ENCODE data around the gene ANO10. TPM values are rescaled to one million over a fixed set of nuclear protein-coding genes. Genes with fewer than 3 reads are reported as not detected.
A peak's percentile ranks its signal among the peaks of the same experiment; 100 is the strongest.

Gene ANO10
- total RNA-seq, 1 donor from 2014 or later, result 6.0 TPM

- peaks cover 4% of the 10 kb centered on the region for H3K4me1 Mint-ChIP-seq
- intact Hi-C loops (cut with micrococcal nuclease), result no loop called here
- no peaks in the 10 kb centered on the region for H3K9me3 Mint-ChIP-seq
Measured at GRCh38 chr3:43451670-43452254, 170.0 kb downstream of the ANO10 start.

GRCh38 chr3:43448098-43448497, 173.7 kb downstream of the ANO10 start:
- no peak overlapping the region for H3K27ac Mint-ChIP-seq
- intact Hi-C loops (cut with micrococcal nuclease), result no loop called here

More at GRCh38 chr3:43451670-43452254, 170.0 kb downstream of the ANO10 start:
- Mint-ChIP-seq H3K27me3 (no peaks in the 10 kb centered on the region), H3K27ac (no peak overlapping the region), H3K36me3 (ENCODE audit: low read depth) (no peaks in the 10 kb centered on the region), H3K4me3 (no peak overlapping the region)
- DNase-seq, result no peak

GRCh38 chr3:43445820-43446219, 176.0 kb downstream of the ANO10 start:
- no peak for DNase-seq
- peaks cover 4% of the 10 kb centered on the region for H3K4me1 Mint-ChIP-seq
- H3K4me3 Mint-ChIP-seq, result no peak overlapping the region
- no peaks in the 10 kb centered on the region for H3K36me3 Mint-ChIP-seq (ENCODE audit: low read depth)
- H3K27ac Mint-ChIP-seq, result no peak overlapping the region
- H3K27me3 Mint-ChIP-seq, result no peaks in the 10 kb centered on the region
- peaks cover under 1% of the 10 kb centered on the region for H3K9me3 Mint-ChIP-seq
- intact Hi-C loops (cut with micrococcal nuclease), result no loop called here

More at GRCh38 chr3:43448098-43448497, 173.7 kb downstream of the ANO10 start:
- Mint-ChIP-seq H3K36me3 (ENCODE audit: low read depth) (no peaks in the 10 kb centered on the region), H3K27me3 (no peaks in the 10 kb centered on the region), H3K9me3 (no peaks in the 10 kb centered on the region), H3K4me3 (no peak overlapping the region), H3K4me1 (peaks cover 4% of the 10 kb centered on the region)
- DNase-seq, result no peak

- no peaks in the 10 kb centered on the region for H3K27me3 Mint-ChIP-seq
- peaks cover 3% of the 10 kb centered on the region for H3K9me3 Mint-ChIP-seq
- H3K4me1 Mint-ChIP-seq, result peaks cover 2% of the 10 kb centered on the region
- H3K27ac Mint-ChIP-seq, result no peak overlapping the region
- DNase-seq, result no peak
- H3K36me3 Mint-ChIP-seq (ENCODE audit: low read depth), result no peaks in the 10 kb centered on the region
- intact Hi-C loops (cut with micrococcal nuclease), result no loop called here
- no peak overlapping the region for H3K4me3 Mint-ChIP-seq
Measured at GRCh38 chr3:43442872-43443395, 178.9 kb downstream of the ANO10 start.

- Mint-ChIP-seq H3K27ac (no peak overlapping the region), H3K36me3 (ENCODE audit: low read depth) (no peaks in the 10 kb centered on the region), H3K27me3 (no peaks in the 10 kb centered on the region), H3K9me3 (peaks cover 3% of the 10 kb centered on the region), H3K4me1 (peaks cover 2% of the 10 kb centered on the region), H3K4me3 (no peak overlapping the region)
- intact Hi-C loops (cut with micrococcal nuclease), result no loop called here
- no peak for DNase-seq
Measured at GRCh38 chr3:43436507-43437140, 185.2 kb downstream of the ANO10 start.

- H3K36me3 Mint-ChIP-seq (ENCODE audit: low read depth), result no peaks in the 10 kb centered on the region
- H3K4me3 Mint-ChIP-seq, result no peak overlapping the region
- no peak overlapping the region for H3K27ac Mint-ChIP-seq
- intact Hi-C loops (cut with micrococcal nuclease), result no loop called here
- peaks cover 2% of the 10 kb centered on the region for H3K4me1 Mint-ChIP-seq
- H3K27me3 Mint-ChIP-seq, result no peaks in the 10 kb centered on the region
- peaks cover 2% of the 10 kb centered on the region for H3K9me3 Mint-ChIP-seq
- no peak for DNase-seq
Measured at GRCh38 chr3:43435706-43436105, 186.1 kb downstream of the ANO10 start.

- intact Hi-C loops (cut with micrococcal nuclease), result no loop called here
- DNase-seq, result no peak
- Mint-ChIP-seq H3K27ac (no peak overlapping the region), H3K9me3 (no peaks in the 10 kb centered on the region), H3K36me3 (ENCODE audit: low read depth) (no peaks in the 10 kb centered on the region), H3K4me3 (no peak overlapping the region), H3K4me1 (no peaks in the 10 kb centered on the region), H3K27me3 (no peaks in the 10 kb centered on the region)
Measured at GRCh38 chr3:43434431-43434830, 187.4 kb downstream of the ANO10 start.

- intact Hi-C loops (cut with micrococcal nuclease), result no loop called here
- no peak for DNase-seq
- no peaks in the 10 kb centered on the region for H3K27me3 Mint-ChIP-seq
- no peak overlapping the region for H3K4me3 Mint-ChIP-seq
- no peaks in the 10 kb centered on the region for H3K9me3 Mint-ChIP-seq
- no peak overlapping the region for H3K27ac Mint-ChIP-seq
- H3K4me1 Mint-ChIP-seq, result no peaks in the 10 kb centered on the region
- no peaks in the 10 kb centered on the region for H3K36me3 Mint-ChIP-seq (ENCODE audit: low read depth)
Measured at GRCh38 chr3:43432462-43432861, 189.3 kb downstream of the ANO10 start.

GRCh38 chr3:43426388-43426787, 195.4 kb downstream of the ANO10 start:
- Mint-ChIP-seq H3K4me3 (no peak overlapping the region), H3K4me1 (no peaks in the 10 kb centered on the region), H3K36me3 (ENCODE audit: low read depth) (no peaks in the 10 kb centered on the region), H3K27me3 (no peaks in the 10 kb centered on the region), H3K9me3 (peaks cover 4% of the 10 kb centered on the region), H3K27ac (no peak overlapping the region)
- DNase-seq, result no peak
- intact Hi-C loops (cut with micrococcal nuclease), result no loop called here

- H3K4me1 Mint-ChIP-seq, result no peaks in the 10 kb centered on the region
- H3K4me3 Mint-ChIP-seq, result no peak overlapping the region
- intact Hi-C loops (cut with micrococcal nuclease), result no loop called here
- peaks cover 4% of the 10 kb centered on the region for H3K9me3 Mint-ChIP-seq
- H3K27me3 Mint-ChIP-seq, result no peaks in the 10 kb centered on the region
- H3K36me3 Mint-ChIP-seq (ENCODE audit: low read depth), result no peaks in the 10 kb centered on the region
- H3K27ac Mint-ChIP-seq, result no peak overlapping the region
- no peak for DNase-seq
Measured at GRCh38 chr3:43425829-43426228, 196.0 kb downstream of the ANO10 start.

- intact Hi-C loops (cut with micrococcal nuclease), result no loop called here
- peaks cover 4% of the 10 kb centered on the region for H3K9me3 Mint-ChIP-seq
- no peaks in the 10 kb centered on the region for H3K4me1 Mint-ChIP-seq
- H3K27ac Mint-ChIP-seq, result no peak overlapping the region
- DNase-seq, result no peak
- no peaks in the 10 kb centered on the region for H3K27me3 Mint-ChIP-seq
- no peak overlapping the region for H3K4me3 Mint-ChIP-seq
- no peaks in the 10 kb centered on the region for H3K36me3 Mint-ChIP-seq (ENCODE audit: low read depth)
Measured at GRCh38 chr3:43423639-43424038, 198.2 kb downstream of the ANO10 start.

- Mint-ChIP-seq H3K36me3 (ENCODE audit: low read depth) (no peaks in the 10 kb centered on the region), H3K9me3 (peaks cover 4% of the 10 kb centered on the region), H3K27me3 (no peaks in the 10 kb centered on the region), H3K4me1 (no peaks in the 10 kb centered on the region), H3K4me3 (no peak overlapping the region), H3K27ac (no peak overlapping the region)
- peak; percentile 48 for DNase-seq
- intact Hi-C loops (cut with micrococcal nuclease), result no loop called here
Measured at GRCh38 chr3:43423142-43423541, 198.7 kb downstream of the ANO10 start.

GRCh38 chr3:43418601-43419272, 203.1 kb downstream of the ANO10 start:
- Mint-ChIP-seq H3K36me3 (ENCODE audit: low read depth) (no peaks in the 10 kb centered on the region), H3K4me1 (peaks cover 2% of the 10 kb centered on the region), H3K27ac (no peak overlapping the region), H3K27me3 (no peaks in the 10 kb centered on the region), H3K9me3 (no peaks in the 10 kb centered on the region), H3K4me3 (no peak overlapping the region)
- intact Hi-C loops (cut with micrococcal nuclease), result no loop called here
- no peak for DNase-seq

GRCh38 chr3:43417133-43417532, 204.7 kb downstream of the ANO10 start:
- Mint-ChIP-seq H3K4me3 (no peak overlapping the region), H3K9me3 (no peaks in the 10 kb centered on the region), H3K27ac (no peak overlapping the region), H3K36me3 (ENCODE audit: low read depth) (no peaks in the 10 kb centered on the region), H3K27me3 (no peaks in the 10 kb centered on the region), H3K4me1 (peaks cover 10% of the 10 kb centered on the region)
- intact Hi-C loops (cut with micrococcal nuclease), result no loop called here
- DNase-seq, result no peak

Data from activated CD4-positive, alpha-beta T cell treated with anti-CD3 and anti-CD28 coated beads, Interleukin-2, amount 10 ng/mL, durations not matched to agents 24 days and 14 days (primary cell).